Measurements from ENCODE around the gene CLASP1. TPM values are rescaled to one million over a fixed set of nuclear protein-coding genes. Genes with fewer than 3 reads are reported as not detected.

CLASP1 gene
- polyA plus RNA-seq, 3 donors: 41.2 to 48.3 (median 47.6) TPM

DNA sequence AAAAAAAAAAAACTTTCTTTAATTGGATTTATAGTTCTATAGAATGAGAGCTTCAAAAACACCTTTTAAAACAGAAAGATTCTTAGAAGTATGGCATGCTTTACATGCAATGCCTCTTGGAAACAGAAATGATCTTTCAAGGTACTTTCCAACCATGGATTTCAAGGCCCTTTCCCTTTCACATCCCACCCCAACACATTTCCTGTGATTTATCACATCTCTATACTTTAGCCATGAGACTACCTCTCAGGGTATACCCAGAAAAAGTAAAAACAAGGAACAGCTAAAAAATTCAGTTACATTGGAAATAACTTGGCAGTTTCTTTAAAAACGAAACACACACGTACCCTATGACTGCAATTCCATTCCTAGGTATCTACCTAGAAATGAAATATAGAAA is 103.3 kb downstream of the CLASP1 start:
- no peak for DNase-seq

DNA sequence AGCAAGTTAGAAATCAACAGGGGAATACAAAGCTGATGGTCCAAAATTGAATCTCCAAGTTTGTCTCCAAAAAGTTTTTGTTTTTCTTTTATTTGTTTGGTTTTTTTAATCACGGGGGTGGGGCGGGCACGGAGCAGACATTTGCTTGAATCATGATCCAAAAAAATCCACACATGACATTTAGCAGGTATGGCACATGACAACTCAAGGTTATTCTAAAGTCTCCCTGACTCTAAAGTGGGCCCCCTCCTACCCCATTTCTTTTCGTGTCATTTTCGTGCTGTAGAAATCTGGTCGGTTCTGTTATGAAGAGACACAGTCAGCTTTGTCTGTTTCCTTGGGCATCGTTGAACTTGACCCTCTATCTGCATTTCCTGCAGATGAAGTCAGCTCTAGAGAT is 104.0 kb downstream of the CLASP1 start:
- DNase-seq: no peak

DNA sequence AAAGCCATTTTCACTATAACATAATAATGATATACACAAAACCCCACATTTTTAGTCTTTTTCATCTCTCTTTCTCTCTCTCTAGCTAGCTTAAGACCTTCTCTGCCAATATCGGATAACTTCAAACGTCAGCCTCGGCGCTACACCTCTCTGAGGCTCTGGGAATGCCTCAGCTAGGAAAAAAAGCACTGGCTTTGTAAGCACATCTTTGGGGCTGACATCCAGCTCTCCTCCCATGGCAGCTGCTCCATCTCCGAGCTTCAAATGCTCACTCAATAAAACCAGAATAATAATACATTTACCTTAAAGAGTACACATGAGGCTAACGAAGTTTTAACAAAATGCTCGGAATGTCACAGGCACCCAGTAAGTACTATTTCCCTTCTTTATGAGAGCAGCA is 107.8 kb downstream of the CLASP1 start:
- no peak for DNase-seq

DNA sequence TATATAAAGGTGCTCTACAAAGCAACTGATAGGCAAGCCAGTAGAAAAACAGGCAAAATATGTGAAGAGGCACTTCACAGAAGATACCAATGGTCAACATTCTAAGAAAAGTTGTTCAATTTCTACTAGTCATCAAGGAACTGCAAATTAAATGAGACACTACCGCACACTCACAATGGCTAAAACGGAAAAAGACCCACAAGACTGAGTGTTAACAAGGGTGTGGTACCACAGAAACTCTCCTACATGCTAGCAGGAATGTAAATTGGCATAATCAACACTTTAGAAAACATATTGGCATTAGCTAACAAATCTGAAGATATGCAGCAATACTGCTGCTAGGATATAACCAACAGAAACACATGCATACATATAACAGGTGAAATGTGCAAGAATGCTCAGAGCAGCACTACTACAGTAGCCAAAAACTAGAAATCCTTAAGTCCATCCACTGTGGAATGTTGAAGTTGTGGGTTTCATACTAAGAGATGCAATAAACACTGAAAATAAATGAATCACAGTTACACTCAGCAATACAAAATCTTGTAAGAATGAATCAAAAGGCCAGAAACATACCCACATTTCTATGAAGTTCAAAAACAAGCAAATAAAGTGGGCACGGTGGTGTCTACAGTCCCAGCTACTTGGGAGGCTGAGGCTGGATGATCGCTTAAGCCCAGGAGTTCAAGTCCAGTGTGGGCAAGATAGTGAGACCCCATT is 109.4 kb downstream of the CLASP1 start:
- DNase-seq: no peak

DNA sequence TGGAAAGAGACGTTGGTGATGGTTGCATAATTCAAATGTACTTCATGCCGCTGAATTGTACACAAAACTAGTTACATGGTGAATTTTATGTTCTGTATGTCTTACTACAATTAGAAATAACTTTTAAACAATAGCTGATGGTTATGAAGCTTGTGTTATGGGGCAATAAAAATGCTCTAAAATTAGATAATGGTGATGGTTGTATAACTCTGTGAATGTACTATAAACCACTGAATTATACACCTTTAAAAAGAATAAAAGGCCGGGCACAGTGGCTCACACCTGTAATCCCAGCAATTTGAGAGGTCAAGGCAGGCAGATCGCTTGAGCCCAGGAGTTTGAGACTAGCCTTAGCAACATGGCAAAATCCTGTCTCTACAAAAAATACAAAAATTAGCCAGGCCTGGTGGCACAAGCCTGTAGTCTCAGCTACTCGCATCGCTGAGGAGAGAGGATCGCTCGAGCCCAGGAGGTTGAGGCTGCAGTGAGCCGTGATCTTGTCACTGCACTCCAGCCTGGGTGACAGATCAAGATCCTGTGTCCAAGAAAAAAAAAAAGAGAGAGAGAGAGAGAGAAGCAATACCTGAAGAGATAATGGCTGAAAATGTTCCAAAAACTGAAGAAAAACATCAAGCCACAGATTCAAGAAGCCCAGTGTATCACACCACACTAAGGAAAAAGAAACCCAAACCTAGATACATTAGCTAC is 112.3 kb downstream of the CLASP1 start:
- no peak for DNase-seq

DNA sequence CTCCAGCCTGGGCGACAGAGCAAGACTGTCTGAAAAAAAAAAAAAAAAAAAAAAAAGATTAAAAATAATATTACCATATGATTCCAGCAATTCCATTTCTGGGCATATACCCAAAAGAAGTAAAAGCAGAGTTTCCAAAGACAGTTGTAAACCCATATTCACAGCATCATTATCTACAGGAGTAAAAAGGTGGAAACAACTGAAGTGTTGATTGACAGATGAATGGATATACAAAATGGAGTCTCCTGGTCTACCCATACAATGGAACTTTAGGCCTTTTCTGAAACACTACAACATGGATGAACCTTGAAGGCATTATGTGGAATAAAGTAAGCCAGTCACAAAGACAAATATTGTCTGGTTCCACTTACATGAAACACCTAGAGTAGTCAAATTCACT is 112.9 kb downstream of the CLASP1 start:
- no peak for DNase-seq

DNA sequence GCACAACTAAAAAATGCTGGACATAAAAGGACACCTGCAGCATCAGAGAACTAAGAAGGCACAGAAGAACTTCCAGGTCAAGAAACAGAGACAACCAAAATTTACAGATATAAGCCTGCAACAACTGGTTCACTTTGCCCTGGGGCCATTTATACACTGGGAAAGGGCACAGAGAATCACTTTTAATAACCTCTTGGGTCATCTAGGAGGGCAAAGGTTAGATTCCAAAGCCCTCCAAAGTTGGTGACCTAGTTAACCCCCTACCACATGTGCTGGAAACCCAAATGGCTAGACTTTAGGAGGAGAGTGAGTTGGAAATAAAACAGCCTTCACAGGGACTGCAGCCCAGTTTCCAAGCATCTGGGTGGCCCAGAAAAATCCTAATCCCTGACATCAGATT is 115.3 kb downstream of the CLASP1 start:
- no peak for DNase-seq

DNA sequence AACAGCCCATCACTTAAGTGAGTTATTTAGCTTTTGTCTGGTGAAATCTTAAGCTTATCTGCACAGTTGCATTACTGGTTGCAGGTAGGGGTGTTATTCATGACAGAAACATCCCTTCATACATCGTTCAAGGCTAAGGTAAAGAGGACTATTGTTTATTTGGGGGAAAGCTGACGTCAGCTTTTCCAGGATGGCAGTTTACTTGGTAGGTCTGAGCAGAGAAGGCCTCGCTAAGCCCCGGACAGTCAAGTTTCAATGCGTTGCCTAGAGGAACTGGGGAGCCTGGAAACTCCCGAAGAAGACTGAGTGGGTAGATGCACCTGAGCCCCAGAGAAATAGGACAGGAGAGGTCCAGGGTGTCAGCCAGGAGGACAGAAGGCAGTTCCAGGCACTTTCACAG is 116.4 kb downstream of the CLASP1 start:
- no peak for DNase-seq

DNA sequence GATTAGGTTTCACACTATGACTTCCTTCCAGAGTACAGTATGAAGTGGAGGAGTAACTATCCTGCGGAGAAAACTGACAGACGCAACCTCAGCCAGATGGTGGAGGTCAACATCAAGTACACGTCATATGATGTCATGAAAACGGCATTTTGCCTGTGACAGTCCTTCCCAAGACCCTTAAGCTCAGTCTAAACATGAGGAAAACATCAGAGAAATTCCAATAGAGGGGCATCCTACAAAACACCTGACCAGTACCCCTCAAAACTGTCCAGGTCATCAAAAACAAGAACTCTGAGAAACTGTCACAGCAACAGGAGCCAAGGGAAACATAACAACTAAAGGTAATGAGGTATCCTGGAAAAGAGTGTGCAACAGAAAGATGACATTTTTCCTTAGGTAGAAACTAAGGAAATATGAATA is 116.9 kb downstream of the CLASP1 start:
- peak; percentile 52 for DNase-seq

DNA sequence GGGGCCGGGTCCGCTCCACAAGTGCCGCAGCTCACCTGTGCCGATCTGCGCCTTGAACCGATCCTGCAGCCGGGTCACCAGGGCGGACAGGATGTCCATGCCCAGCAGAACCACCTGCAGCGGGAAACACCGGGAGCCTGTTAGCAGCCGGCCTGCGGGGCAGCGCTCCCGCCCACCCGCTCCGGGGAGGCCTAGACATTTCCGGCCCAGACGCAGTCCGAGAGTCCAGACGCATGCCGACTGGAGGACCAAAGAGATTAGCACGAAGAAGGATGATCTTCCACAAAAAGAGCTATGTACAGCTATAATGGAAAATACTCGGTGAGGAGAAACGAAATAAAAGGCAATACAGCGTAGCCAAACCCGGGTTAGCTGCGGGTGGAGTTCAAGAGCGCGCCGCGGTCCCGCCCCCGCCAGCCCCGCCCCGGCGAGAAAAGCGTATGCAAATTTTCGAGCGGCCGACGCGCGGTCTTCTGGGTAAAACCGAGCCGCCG is 119.0 kb downstream of the CLASP1 start:
- DNase-seq: peak; percentile 86

DNA sequence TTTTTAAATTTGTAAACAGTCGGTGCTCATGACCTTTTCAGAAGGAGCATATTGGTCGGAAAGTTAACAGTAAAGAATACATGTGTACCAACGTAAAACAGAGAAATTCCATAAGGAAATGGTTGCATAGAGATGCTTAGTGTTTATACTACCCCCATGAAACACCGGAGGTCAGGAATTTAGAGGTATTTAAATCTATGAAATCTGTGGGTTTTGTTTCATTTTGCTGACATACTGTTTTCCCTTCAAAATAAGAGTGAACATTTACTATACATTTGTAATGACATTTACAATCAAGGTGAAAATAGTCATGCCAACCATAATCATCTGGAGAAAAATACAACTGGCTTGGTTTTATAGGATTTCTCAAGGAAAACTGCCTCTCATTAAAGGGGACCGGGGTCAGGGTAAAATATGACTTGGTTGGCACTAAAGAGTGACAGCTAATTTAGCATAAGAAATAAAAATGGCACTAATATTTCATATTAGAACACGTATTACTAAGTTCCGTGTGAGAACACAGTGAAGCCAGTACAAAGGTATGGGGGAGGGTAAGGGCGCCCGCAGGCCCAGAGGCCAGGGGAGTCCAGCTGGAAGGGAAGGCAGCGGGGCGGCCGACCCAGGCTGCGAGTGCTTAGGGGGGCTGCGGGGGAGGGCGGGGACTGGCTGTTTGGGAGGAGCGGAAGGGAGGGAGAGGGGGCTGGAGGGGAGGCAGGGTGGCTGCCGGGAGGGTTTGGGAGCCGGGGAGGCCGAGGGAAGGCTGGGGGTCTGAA is 119.6 kb downstream of the CLASP1 start:
- DNase-seq: peak; percentile 81

DNA sequence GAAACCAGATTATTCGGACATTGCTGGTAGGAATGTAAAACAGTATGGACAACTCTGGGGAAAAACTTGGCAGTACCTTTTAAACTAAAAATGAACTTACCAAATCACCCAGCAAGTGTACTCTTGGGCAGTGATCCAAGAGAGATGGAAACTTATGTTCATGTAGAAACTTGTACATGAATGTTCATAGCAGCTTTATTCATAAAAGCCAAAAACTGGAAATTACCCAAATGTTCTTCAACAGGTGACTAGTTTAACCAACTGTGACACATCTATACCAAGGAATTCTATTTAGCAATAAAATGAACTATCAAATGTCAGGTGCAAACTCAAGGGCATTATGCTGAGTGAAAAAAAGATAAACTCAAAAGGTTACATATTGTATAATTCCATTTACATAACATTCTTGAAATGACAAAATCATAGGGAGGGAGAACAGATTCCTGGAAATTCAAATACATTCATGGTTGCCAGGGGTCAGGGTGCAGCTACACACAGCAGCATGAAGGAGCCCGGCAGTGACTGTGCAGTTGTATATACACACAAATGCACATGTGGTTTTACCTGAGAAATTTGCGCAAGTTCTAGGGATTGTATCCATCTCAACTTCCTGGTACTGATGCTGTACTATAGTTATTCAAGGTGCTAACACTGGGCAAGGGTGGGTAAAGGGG is 122.1 kb downstream of the CLASP1 start:
- no peak for DNase-seq

DNA sequence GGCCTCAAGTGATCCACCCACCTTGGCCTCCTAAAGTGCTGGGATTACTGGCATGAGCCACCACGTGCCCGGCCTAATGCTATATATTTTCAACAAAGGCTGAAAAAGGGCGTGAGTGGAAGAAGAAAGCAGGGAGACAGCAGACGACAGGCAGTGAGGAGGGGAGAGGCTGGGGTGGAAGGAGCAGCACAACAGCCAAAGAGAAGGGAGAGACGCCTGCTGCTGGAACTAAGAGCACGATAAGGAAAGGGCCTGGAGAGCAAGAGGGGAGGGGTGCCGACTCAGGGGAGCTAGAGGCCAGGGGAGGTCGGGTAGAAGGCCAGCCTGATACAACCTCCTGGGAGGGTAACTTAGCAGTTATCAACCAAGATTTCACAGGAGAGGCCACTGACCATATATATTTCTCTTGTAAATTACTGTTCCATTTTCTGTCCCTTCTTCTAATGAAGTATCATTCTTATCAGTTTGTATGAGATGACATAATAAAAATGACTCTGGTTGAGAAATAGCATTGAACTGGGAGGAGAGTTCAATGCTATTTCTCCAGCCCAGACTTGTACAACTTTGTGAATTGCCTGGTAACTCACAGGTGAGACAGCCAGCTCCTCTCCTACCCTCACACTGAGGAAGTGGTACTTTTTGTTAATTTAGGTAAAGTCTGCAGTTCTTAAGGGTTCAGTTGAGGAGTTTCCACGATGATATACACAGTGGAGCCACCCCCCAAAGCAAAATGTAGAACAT is 124.4 kb downstream of the CLASP1 start:
- DNase-seq: no peak

DNA sequence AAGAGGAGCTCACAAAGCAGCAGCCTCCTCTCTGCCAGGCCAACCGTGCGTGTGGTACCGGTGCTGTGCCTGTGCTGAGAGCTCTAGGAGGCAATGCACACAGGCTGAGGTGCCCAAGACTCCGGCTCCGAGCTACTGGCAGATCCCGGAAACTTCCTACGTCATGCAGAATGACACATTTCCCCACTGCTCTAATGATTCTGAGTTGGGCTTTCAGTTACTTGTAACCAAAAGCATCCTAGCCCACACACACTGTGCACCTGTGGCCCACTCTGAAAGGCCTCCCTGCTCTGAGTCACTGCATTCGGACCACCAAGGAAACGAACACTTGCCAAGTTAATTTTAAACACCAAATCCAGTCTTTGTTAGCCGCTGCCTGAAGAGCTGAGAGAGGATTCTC is 127.9 kb downstream of the CLASP1 start:
- no peak for DNase-seq

DNA sequence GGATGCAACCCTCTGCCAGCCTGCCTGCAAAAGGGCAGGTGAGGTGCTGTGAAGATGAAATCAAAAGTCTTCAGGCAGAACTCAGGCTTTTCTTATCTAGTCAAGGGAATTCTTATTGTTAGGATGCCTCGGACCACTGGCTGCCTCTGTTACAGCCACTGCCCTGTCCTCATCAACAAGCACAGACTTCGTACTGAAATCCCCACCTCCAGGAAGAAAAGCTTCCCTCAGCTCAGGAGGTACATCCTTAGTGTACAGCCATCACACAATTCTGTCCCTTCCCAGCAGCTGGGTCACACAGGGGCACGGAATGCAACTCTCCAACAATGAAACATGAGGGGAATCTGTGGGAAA is 128.6 kb downstream of the CLASP1 start:
- DNase-seq: no peak

DNA sequence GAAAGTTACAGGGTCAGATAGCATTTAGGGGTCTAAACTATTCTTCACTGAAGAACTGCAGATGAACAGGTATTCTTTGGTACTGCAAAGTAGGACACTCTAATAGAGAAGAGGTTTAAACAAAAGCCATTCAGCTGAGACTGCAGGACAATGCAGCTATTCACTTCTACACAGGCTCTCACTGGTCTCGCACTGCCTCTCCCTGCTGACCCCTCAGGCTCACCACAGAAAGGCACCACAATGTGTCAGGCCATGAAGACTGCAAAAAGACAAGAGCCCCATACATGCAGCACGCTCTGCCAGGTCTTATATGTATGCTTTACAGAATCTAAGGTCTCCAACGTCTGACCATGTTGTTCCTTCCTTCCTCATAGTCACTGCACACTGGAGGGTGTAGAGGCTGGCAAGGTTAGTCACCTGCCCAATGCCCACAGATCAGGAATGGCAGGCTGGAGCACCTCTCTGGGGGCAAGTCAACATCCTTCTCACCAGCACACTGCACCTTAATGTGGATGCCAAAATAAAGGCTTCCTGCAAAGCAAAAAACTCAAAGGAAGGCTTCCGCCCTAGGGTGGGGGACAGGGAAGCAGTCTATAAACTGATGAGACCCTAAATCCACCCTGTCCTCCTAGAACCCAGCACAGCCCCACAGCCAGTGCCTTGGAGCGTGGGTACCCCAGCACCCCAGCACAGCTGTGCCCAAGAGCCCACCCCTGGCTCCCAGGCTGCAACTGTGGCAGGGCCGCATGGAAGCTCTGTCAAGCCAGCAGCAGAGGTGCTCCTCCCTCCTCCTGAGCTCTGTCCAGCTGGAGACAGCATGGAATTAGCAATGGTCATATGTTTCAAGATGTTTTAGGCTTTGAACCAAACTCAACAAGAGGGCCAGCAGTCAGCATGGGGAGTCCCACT is 129.3 kb downstream of the CLASP1 start:
- no peak for DNase-seq

DNA sequence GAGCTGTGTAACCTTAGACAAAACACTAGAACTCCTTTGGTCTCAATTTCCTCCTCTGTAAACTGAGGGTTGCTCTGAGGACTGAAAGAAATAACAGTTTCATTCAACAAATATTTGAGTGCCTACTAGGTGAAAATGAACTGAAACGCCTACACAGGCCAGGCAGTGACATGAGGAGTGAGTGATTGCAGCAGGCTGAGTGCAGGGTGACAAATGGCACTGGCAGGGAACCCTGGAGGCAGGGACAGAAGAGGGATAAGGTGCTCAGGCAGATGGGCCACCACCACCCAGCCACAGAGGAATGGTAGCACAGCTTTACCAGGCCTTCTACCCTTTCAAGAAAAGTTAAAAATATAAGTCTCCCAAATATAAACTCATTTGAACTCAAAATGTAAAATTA is 130.1 kb downstream of the CLASP1 start:
- no peak for DNase-seq

DNA sequence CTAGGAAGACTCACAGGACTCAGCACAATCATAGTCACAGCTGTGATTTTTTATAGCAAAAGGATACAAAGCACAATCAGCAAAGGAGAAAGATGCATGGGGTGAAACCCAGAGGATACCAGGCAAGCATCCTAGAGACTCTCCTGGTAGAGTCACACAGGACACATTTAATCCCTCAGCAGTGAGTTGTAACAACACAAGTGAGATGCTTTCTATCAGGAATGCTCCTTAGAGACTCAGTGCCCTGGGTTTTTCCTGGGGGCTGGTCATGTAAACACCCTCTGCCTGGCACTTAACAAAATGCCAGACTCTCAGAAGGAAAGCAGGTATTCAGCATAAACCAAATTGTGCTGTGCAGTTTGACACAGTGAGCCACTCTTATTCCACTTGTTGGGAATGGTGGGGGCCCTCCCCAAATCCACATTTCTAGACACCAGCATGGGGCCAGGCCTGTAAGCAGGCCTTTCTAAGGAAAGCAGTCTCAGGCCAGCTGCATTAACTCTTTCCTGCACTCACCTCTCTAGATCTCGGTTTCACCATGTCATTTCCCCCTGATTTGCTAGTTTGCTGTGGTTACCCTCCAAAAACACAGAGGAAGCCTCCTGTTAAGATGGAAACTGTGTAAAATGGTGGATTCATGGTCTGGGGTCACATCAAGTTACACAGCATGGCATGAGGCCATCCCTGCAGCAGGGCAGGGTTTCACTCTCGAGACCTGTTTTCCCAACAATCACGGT is 135.5 kb downstream of the CLASP1 start:
- no peak for DNase-seq

DNA sequence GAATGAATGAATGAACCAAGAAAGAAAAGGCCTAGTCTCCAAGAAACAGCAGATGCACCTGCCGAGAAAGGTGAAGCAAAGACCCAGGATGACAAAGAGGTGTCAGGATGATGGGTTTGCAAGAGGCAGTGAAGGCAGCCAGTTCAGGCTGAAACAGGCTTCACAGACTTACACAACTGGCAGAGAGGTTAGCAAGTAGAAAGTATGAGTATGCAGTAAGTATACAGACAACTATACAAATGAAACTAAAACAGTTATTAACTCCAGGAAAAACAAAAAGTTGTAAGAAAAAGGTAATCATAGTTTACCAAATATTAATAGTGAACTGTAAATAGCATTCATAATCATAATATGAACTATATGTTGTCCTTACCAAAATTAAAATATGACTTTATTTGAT is 138.4 kb downstream of the CLASP1 start:
- DNase-seq: no peak

DNA sequence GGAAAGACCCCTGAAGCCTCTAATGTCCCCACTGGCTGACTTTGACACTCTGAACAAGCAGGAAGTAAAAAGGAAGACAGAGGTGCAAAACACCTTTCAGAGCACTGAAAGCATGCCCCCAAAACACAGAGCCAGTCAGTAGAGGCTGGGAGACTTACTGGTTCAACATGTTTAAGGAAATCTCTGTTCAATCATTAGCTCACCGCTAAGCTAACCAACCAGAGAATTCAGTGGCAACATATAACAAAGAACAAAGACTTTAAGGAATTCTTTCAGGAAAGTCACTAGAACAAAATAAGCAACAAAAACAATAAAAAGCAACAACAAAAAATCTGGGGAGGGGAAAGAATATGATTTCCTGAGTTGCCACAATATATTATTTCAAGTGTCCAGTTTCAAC is 142.6 kb downstream of the CLASP1 start:
- no peak for DNase-seq
